Pancreas (tissue), 10 donors: Measurements from ENCODE around the gene TUBB8B. TPM values are rescaled to one million over a fixed set of nuclear protein-coding genes. Genes with fewer than 3 reads are reported as not detected.
"Not testable (repeated sequence)": the region's sequence is repeated elsewhere in the genome, so short reads cannot be mapped to it uniquely, and the experiment has no call there.

Source experiments
- ATAC-seq, 4 donors: fragments of 200-7000 bp; cut with Tn5 transposase; one replicate each; pipeline versions ENCODE4 v1.8.0 to v1.9.1; 2020; ENCODE audit warnings: mild to moderate bottlenecking in 4 of 4, moderate library complexity in 4 of 4
- DNase-seq, 6 donors: peaks; one replicate each; pipeline ENCODE4 v3.0.0-alpha.2; 2020
- FAIRE-seq: peaks from 2 replicates; lab custom pipeline; 2012; peaks lifted over from hg19 to GRCh38; lab: Jason Lieb, UNC
- H3K27ac ChIP-seq, 4 donors: fragments of 200-600 bp; sonication (generic); 1 replicate in 3 of 4; 2 replicates in 1 of 4; pipeline versions ENCODE4 v1.5.0 to v1.8.0; 2020
- H3K27me3 ChIP-seq, 4 donors: fragments of 200-600 bp; one replicate each; pipeline ENCODE4 v1.8.0; 2021
- H3K36me3 ChIP-seq, 3 donors: fragments of 200-600 bp; sonication (generic) in 1 of 3; one replicate each; pipeline versions ENCODE4 v1.5.0 to v1.8.0; 2020 to 2021
- H3K4me1 ChIP-seq, 3 donors: fragments of 200-600 bp; one replicate each; pipeline ENCODE4 v1.8.0; 2021
- H3K4me3 ChIP-seq, 4 donors: fragments of 200-600 bp; sonication (generic) in 2 of 4; one replicate each; pipeline versions ENCODE4 v1.5.0 to v1.8.0; 2020 to 2021
- H3K9me3 ChIP-seq, 4 donors: fragments of 200-600 bp; one replicate each; pipeline ENCODE4 v1.8.0; 2021
- WGBS, 2 donors: extraction: QIAGEN DNeasy Blood & Tissue Kit; methylation state at CpG; one replicate each; pipeline ENCODE4 v1.1.7; 2013; 5-methylcytosine and 5-hydroxymethylcytosine counted together
- intact Hi-C, 3 donors: fragments of 100-400 bp; cut with DNase I; formaldehyde crosslinking; loops; one replicate each; pipeline versions ENCODE4 v1.11.1 to v1.14.2; 2022
- polyA plus RNA-seq, 2 donors: library from polyadenylated mRNA; stranded (reverse); fragments of 200-250 nt; gene quantifications; one replicate each; pipeline ENCODE4 v1.2.3, GENCODE V29; 2013
- total RNA-seq, 6 donors: library from RNA; stranded (reverse); fragmentation: NEBNext Ultra II Directional in 4 of 6; extraction: Animal tissue kit (Norgen Biotek cat#: 25700) in 4 of 6; gene quantifications; one replicate each; pipeline versions ENCODE4 v1.2.1 to v1.2.4, GENCODE V29; 2021 to 2023
- donor health status: healthy with polysubstance abuse.
- donor health status: DM: no; HTN: no; CAD: no; lungs with moderate emphysema.
- donor health status: DM: no; HTN: no; CAD: no.
- donor health status: control.
- donor health status: control.
- donor health status: Bipolar disorder and iron deficiency.
- donor health status: DM: yes; HTN: yes; CAD: no.
- donor health status: DM: no; HTN: no; CAD: no.
- donor health status: DM: no; HTN: no; CAD: no.
- donor health status: DM: yes; HTN: yes; CAD: no.

TUBB8B gene
- total RNA-seq = under 1 TPM in 1 of 6 donors, not detected in 5; 0.35 TPM
- polyA plus RNA-seq = under 1 TPM in 1 of 2 donors, not detected in 1; 0.80 TPM

- intact Hi-C loops, H3K27ac ChIP-seq, FAIRE-seq, H3K27me3 ChIP-seq, H3K36me3 ChIP-seq, H3K4me3 ChIP-seq, H3K9me3 ChIP-seq, H3K4me1 ChIP-seq, ATAC-seq: not testable (repeated sequence)
- DNase-seq = peak in 1 of 6 donors; percentile 55
- 83 to 86% methylated on average over 21 to 35 of the region's 37 CpGs for WGBS, 2 donors
Measured at GRCh38 chr18:49176-49665, at the start of gene TUBB8B. TSS of gene TUBB8B (minus strand) at chr18:49615. CDS start at chr18:49557, 58 bp downstream.

GRCh38 chr18:97252-97914, 48.0 kb upstream of the TUBB8B start:
- H3K36me3 ChIP-seq, DNase-seq, FAIRE-seq, H3K4me1 ChIP-seq, H3K27me3 ChIP-seq, H3K9me3 ChIP-seq, ATAC-seq, H3K27ac ChIP-seq, H3K4me3 ChIP-seq, intact Hi-C loops: not testable (repeated sequence)
- WGBS, 2 donors = 75 to 84% methylated on average over 18 to 19 of the region's 31 CpGs

- H3K36me3 ChIP-seq, H3K4me3 ChIP-seq, H3K27me3 ChIP-seq, H3K27ac ChIP-seq, H3K9me3 ChIP-seq, FAIRE-seq, DNase-seq, intact Hi-C loops, ATAC-seq, H3K4me1 ChIP-seq: not testable (repeated sequence)
- 60 to 74% methylated on average over 9 to 13 of the region's 20 CpGs for WGBS, 2 donors
Measured at GRCh38 chr18:96767-97131, 47.3 kb upstream of the TUBB8B start.

- DNase-seq, H3K9me3 ChIP-seq, intact Hi-C loops, H3K36me3 ChIP-seq, H3K27ac ChIP-seq, H3K4me1 ChIP-seq, ATAC-seq, H3K4me3 ChIP-seq, H3K27me3 ChIP-seq, FAIRE-seq: not testable (repeated sequence)
- WGBS, 2 donors = 83 to 85% methylated on average over 12 to 20 of the region's 37 CpGs
Measured at GRCh38 chr18:96101-96766, 46.8 kb upstream of the TUBB8B start.

GRCh38 chr18:95580-95979, 46.2 kb upstream of the TUBB8B start:
- H3K9me3 ChIP-seq, H3K27ac ChIP-seq, DNase-seq, H3K4me1 ChIP-seq, FAIRE-seq, H3K4me3 ChIP-seq, H3K27me3 ChIP-seq, H3K36me3 ChIP-seq, intact Hi-C loops, ATAC-seq: not testable (repeated sequence)
- 85 to 87% methylated on average over 17 to 18 of the region's 18 CpGs for WGBS, 2 donors

- H3K4me3 ChIP-seq, ATAC-seq, H3K4me1 ChIP-seq, intact Hi-C loops, H3K27me3 ChIP-seq, H3K36me3 ChIP-seq, H3K27ac ChIP-seq, H3K9me3 ChIP-seq, FAIRE-seq, DNase-seq: not testable (repeated sequence)
- 67 to 72% methylated on average over 6 of the region's 6 CpGs for WGBS, 2 donors
Measured at GRCh38 chr18:93897-94408, 44.5 kb upstream of the TUBB8B start.

GRCh38 chr18:91561-91960, 42.1 kb upstream of the TUBB8B start:
- H3K9me3 ChIP-seq, H3K27ac ChIP-seq, H3K36me3 ChIP-seq, H3K4me3 ChIP-seq, H3K4me1 ChIP-seq, H3K27me3 ChIP-seq, DNase-seq, FAIRE-seq, ATAC-seq, intact Hi-C loops: not testable (repeated sequence)
- WGBS, 2 donors = 86 to 92% methylated on average over 1 of the region's 1 CpG

GRCh38 chr18:90396-91193, 41.2 kb upstream of the TUBB8B start:
- intact Hi-C loops, H3K27me3 ChIP-seq, H3K36me3 ChIP-seq, H3K4me3 ChIP-seq, DNase-seq, H3K4me1 ChIP-seq, ATAC-seq, H3K9me3 ChIP-seq, FAIRE-seq, H3K27ac ChIP-seq: not testable (repeated sequence)
- WGBS, 2 donors = 69 to 75% methylated on average over 17 of the region's 17 CpGs

- H3K27me3 ChIP-seq, DNase-seq, FAIRE-seq, H3K4me1 ChIP-seq, ATAC-seq, intact Hi-C loops, H3K4me3 ChIP-seq, H3K36me3 ChIP-seq, H3K27ac ChIP-seq, H3K9me3 ChIP-seq: not testable (repeated sequence)
- 38 to 52% methylated on average over 4 to 6 of the region's 6 CpGs for WGBS, 2 donors
Measured at GRCh38 chr18:89124-89523, 39.7 kb upstream of the TUBB8B start.

GRCh38 chr18:84801-85200, 35.4 kb upstream of the TUBB8B start:
- 76 to 78% methylated on average over 12 of the region's 12 CpGs for WGBS, 2 donors
- H3K9me3 ChIP-seq, FAIRE-seq, H3K27ac ChIP-seq, DNase-seq, H3K27me3 ChIP-seq, H3K36me3 ChIP-seq, H3K4me3 ChIP-seq, intact Hi-C loops, H3K4me1 ChIP-seq, ATAC-seq: not testable (repeated sequence)

GRCh38 chr18:82626-83209, 33.3 kb upstream of the TUBB8B start:
- H3K27ac ChIP-seq, H3K36me3 ChIP-seq, H3K27me3 ChIP-seq, DNase-seq, H3K4me3 ChIP-seq, intact Hi-C loops, FAIRE-seq, H3K9me3 ChIP-seq, ATAC-seq, H3K4me1 ChIP-seq: not testable (repeated sequence)
- 74 to 78% methylated on average over 11 of the region's 11 CpGs for WGBS, 2 donors
